GM19025 (cell line): ENCODE measurements around the gene PSME3IP1.

Source experiments
- ATAC-seq: cut with Tn5 transposase; IDR thresholded peaks from one replicate; pipeline ENCODE4 v1.9.1; 2021; ENCODE audit warnings: mild to moderate bottlenecking, low read depth, moderate library complexity; ENCODE audit not compliant: unreplicated experiment

The PSME3IP1 gene

DNA sequence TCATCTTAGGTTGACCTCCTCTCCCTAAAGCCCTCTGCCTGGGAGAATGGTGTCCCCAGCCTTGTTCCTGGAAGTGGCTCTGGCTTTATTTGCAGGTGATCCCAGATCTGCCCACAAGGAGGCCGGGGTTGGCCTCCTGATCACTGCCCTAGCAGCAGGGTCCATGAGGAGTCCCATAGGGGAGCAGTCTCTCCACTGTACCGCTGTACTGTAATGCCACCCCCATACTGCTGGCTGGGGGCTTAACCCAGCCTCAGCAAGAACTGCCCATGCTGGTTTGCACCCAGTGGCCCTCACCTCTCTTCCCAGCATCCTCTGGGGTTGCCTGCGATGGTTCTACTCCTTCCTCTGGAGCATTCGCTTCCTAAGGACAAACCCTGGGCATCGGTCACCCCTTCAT, 39.1 kb downstream of the PSME3IP1 start:
- ATAC-seq: no peak

GRCh38 chr16:57146040-57146647, 39.7 kb downstream of the PSME3IP1 start:
- no peak for ATAC-seq

DNA sequence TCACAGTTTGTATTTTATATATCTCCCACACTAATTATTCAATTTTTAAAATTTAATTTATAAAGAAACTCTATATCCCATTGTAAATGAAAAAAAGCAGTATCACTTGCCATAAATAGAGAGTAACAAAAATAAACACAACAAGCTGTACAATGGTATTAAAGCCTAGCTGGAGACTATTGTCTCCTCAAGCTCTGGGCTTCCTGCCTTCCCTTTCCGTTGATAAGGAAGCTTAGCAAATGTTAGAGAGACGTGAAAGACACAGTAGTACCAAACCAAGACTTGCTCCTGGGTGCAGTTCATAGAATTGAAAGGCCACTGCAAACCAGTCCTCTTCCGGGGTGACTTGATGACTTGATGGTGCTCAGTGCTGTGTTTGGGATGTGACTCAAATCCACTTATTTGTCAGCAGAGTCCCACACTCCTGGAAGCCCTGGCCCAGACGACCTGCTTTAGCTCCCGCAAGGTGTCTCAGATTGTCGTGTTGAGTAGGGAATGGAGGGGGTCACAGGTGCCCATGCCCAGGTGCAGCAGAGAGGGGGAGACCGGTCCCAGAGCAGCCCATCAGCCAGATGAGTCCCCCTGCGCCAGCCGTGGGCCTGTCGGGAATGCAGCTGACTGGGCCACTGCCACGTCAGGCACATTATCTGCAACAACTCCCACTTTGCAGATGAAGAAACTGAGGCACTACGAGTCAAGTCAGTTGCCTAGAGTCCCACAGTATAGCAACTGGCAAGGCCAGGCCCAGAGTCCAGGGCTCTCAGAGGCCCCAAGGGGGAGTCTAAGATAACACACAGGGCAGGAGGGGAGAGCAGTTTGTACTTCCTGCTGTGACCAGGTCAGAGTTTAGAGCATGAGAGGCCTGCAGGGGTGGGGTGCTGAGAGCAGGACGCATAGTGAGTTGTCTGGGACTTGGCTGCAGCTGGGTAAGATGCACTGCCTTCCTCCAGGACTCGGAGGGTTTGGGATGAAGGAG, 40.5 kb downstream of the PSME3IP1 start:
- ATAC-seq: no peak

DNA sequence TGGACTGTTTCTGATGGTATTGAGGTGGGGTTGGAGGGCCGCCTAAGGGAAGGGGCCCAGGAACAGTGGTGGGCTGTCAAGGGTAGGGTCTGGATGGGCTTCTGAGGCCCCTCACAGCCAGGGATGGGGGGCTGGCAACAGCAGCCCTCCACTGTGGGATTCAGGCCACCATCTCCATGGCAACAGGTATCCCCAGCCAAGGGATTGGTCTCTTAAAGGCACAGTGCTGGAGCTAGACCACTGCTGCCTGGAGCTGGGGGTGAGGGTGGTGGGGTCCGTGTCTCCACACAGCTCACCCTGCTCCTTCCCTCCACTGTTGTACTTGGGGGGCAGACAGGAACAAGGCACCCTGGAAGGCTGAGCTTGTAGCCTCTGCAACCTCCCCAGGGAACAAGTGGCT, 41.8 kb downstream of the PSME3IP1 start:
- no peak for ATAC-seq

- no peak for ATAC-seq
Observed at GRCh38 chr16:57143149-57143921, 42.5 kb downstream of the PSME3IP1 start.

- ATAC-seq: no peak
Observed at GRCh38 chr16:57141822-57142631, 43.8 kb downstream of the PSME3IP1 start.

DNA sequence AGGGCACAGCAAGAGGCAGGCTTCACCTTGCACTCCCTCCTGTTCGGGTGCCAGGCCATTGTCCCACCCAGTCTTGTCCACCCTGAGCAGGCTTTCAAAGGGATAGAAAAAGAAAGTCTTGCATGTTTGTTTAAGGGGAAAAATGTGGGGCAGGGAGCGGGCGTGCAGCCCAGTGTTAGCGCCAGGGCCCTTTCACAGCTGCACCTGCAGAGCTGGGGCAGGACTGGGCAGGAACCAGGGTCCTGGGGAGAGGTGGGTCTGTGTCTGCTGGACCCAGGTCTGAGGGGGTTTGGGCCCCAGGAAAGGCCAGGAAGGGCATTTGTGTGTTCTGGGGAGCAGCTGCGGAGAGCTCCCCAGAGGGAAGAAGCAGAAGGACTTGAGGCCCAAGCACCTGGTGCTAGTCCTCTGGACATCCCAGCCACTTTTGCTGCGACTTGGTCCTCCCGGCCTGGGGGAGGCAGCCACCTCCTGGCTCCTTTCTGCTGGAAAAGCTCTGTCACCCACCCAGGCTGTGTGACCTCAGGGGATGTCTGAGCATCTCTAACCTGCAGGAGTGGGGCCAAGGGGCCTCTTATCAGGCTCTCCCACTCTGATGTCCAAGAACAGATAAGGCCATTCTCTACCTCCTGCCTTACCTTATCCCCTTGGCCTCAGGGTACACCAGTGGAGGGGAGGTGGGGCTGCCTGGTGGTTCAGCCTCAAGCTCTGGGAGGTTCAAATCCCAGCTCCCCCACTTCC, 44.7 kb downstream of the PSME3IP1 start:
- no peak for ATAC-seq

DNA sequence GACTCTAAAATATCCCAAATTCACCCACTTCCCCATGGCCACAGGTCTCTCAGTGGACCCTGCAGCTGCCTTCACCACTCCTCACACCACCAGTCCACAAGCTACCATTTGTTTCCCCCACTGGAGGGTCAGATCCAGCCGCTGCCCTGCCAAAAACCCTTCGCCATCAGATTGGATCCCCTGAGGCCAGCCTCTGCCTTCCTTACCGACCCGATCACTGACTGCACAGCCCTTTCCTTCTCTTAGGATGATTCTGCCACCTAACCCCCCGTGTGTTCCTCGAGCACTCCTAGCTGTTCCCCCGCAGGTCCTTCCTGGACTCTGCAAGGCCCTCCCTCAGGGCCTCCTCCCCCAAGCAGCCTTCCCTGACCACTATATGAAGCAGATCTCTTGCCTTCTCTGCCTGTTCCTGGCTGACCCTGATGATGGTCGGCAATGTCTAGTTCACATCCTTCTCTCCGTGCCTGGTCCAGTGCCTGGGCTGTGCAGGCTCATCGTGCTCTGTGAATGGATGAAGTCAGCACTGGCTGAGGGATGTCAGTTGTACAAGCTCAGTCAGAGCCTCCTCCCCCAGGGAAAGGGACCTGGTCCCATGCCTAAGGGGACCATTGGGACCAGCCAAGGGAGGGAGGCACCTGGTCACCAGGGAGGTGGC, 47.4 kb downstream of the PSME3IP1 start:
- no peak for ATAC-seq

DNA sequence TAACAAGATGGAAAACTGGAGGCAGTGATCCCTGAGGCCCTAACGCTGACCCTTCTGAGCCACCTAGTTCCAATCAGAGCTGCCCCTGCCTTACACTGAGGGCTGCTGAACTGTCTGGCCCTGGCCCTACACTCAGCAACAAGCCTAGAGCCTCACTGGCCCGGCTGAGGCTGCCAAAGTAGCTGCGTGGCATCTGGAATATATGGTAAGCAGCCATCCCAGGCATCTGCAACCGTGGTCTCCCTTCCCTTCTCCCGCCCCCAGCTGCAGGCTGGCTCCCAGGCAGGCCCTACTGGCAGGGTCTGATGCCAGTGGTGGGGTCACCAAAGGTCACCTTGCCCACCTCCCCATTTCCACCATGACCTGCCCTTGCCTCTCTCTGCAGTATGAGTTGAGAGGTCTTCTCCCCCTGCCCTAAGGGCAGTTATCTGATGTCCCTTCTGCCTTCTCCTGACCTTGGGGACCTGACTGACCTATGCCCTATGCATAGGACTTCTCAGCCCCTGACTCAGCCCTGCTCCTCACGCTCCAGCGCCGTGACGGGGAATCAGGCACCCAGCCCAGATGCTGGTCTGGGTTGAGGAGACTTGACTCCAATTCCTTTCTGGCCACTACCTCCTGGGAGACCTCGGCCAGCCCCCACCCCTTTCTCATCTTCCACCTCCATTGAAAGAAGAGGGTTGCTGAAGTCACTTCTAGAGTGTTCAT, 48.1 kb downstream of the PSME3IP1 start:
- no peak for ATAC-seq

- no peak for ATAC-seq
Observed at GRCh38 chr16:57137043-57137442, 48.8 kb downstream of the PSME3IP1 start.

- no peak for ATAC-seq
Observed at GRCh38 chr16:57134982-57135381, 50.9 kb downstream of the PSME3IP1 start.

DNA sequence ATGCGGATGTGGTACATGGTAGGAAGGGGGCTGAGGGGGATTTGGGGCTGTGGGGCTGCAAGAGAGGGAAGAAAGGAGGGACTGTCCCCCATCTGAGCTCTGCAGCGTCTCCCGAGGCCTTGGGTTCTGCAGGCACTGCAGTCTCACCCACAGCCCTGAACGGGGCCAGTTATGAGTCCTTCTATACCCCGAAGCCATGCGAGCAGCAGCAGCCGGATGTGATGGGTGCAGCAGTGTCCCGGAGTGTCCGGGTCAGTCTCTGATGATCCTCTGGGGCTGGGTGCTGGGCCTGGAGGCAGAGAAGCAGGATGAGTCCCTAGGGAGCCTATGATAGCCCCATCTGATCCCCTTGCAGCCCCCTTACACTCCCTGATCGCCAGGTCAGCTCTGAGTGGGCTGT, 52.0 kb downstream of the PSME3IP1 start:
- ATAC-seq: no peak

DNA sequence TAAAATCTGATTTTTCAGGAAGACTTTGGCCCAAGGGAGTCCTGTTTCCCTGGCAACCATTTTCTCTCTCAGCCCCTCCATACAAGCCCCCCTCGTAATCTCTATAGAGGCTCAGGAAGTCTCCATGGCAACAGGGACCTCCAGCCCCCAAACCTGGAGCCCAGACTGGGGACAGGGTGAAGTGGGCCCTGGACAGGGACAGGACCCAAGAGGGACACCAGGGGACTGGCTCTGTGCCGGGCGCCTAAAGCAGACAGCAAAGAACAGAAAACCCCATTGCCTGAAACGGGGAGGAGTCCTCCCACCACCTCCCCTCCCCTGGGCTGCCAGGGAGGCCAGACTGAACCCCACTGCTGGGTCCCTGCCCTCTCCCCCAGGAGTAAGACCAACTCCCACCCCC, 52.8 kb downstream of the PSME3IP1 start:
- no peak for ATAC-seq

- no peak for ATAC-seq
Observed at GRCh38 chr16:57132470-57132869, 53.4 kb downstream of the PSME3IP1 start.

GRCh38 chr16:57131351-57131970, 54.4 kb downstream of the PSME3IP1 start:
- no peak for ATAC-seq

DNA sequence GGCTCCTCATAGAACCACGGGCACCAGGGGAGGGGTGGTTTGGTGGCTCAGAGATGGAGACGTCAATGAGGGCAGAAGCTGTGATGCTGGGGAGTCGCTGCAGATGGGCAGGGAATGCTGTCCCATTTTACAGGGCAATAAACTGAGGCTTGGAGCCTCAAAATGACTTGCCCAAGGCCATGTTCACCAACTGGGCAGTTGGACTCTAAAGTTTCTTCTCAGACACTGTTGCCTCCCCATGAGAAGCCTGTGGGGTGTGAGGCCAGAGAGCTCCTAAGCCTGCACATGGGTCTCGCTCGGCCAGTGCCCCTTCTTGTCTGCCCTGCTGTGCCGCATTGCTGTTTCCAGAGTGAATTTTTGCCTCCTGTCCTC, 54.9 kb downstream of the PSME3IP1 start:
- no peak for ATAC-seq

GRCh38 chr16:57128771-57129389, 57.0 kb downstream of the PSME3IP1 start:
- ATAC-seq: no peak

- ATAC-seq: no peak
Observed at GRCh38 chr16:57127836-57128235, 58.0 kb downstream of the PSME3IP1 start.
